ENCODE measurements around the gene ERC2.

DNA sequence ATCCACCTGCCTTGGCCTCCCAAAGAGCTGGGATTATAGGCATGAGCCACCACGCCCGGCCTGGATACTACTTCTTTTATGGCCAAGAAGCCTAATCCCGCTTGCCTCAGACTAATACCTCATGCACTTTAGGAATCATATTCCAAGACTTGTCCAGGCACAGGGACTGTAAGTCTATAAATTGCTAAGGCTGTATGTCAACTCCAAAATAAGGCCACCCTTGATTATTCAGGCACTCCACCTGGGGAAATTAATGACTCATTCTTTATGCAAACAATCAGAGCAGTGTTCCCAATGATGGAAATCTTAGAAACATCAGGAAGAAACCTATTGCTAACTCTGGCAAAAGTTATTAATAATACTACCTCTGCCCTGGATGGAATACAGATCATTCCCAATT is 98.4 kb downstream of the ERC2 start:
- TF ChIP-seq POLR2A (IDR thresholded peaks at IDR 0.05) (no peak), EP300 (IDR thresholded peaks at IDR 0.05) (no peak), POLR2AphosphoS5 (IDR thresholded peaks at IDR 0.05) (no peak)
- TF ChIP-seq, protein P1, sequence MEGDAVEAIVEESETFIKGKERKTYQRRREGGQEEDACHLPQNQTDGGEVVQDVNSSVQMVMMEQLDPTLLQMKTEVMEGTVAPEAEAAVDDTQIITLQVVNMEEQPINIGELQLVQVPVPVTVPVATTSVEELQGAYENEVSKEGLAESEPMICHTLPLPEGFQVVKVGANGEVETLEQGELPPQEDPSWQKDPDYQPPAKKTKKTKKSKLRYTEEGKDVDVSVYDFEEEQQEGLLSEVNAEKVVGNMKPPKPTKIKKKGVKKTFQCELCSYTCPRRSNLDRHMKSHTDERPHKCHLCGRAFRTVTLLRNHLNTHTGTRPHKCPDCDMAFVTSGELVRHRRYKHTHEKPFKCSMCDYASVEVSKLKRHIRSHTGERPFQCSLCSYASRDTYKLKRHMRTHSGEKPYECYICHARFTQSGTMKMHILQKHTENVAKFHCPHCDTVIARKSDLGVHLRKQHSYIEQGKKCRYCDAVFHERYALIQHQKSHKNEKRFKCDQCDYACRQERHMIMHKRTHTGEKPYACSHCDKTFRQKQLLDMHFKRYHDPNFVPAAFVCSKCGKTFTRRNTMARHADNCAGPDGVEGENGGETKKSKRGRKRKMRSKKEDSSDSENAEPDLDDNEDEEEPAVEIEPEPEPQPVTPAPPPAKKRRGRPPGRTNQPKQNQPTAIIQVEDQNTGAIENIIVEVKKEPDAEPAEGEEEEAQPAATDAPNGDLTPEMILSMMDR (IDR thresholded peaks at IDR 0.05): no peak
